GM12864 (cell line): ENCODE measurements around the gene TAP1.
"Not testable (repeated sequence)": the region's sequence is repeated elsewhere in the genome, so short reads cannot be mapped to it uniquely, and the experiment has no call there.

Experiments used
- DNase-seq: peaks from one replicate; pipeline ENCODE4 v3.0.0-alpha.2; 2011; ENCODE audit warnings: low read depth
- H3K4me3 ChIP-seq: 2 replicates; pipeline ENCODE4 v1.5.1; 2011; ENCODE audit warnings: mild to moderate bottlenecking, low read depth, low read length, control low read depth
- CTCF ChIP-seq: IDR thresholded peaks from 2 replicates; pipeline ENCODE4 v1.5.1; 2011; ENCODE audit warnings: low read depth, mild to moderate bottlenecking, moderate library complexity, low read length, control low read depth, inconsistent platforms; ENCODE audit errors: missing control alignments

The TAP1 gene

GRCh38 chr6:32876603-32877002 is 23.1 kb upstream of the TAP1 start:
- no peak overlapping the region for H3K4me3 ChIP-seq
- DNase-seq: no peak
- TF ChIP-seq CTCF: no peak

- not testable (repeated sequence) for H3K4me3 ChIP-seq, DNase-seq
These were observed 20.4 kb upstream of the TAP1 start for GRCh38 chr6:32873947-32874346.

- no peak for DNase-seq
- H3K4me3 ChIP-seq: no peak overlapping the region
- peak; percentile 73 for TF ChIP-seq CTCF
These were observed 14.8 kb upstream of the TAP1 start for GRCh38 chr6:32868257-32868788.

GRCh38 chr6:32867554-32868256 is 14.2 kb upstream of the TAP1 start:
- DNase-seq: no peak
- no peak for TF ChIP-seq CTCF
- H3K4me3 ChIP-seq: no peak overlapping the region; the same call in 1 of the 2 replicates

- DNase-seq: no peak
- peak overlapping the region; percentile 10; the same call in 1 of the 2 replicates for H3K4me3 ChIP-seq
- no peak for TF ChIP-seq CTCF
These were observed 13.5 kb upstream of the TAP1 start for GRCh38 chr6:32867022-32867477.

GRCh38 chr6:32865724-32866443 is 12.4 kb upstream of the TAP1 start:
- no peak overlapping the region for H3K4me3 ChIP-seq
- TF ChIP-seq CTCF: no peak
- DNase-seq: no peak

- no peak for TF ChIP-seq CTCF
- H3K4me3 ChIP-seq: no peak overlapping the region
- no peak for DNase-seq
These were observed 9.2 kb upstream of the TAP1 start for GRCh38 chr6:32862725-32863124.
